Osteocyte (in vitro differentiated cells): ENCODE results near the gene GPR173. TPM values are rescaled to one million over a fixed set of nuclear protein-coding genes. Genes with fewer than 3 reads are reported as not detected.

ENCODE experiments used
- DNase-seq: peaks from one replicate; pipeline ENCODE4 v3.0.0; 2021; ENCODE audit warnings: mixed read lengths; ENCODE audit not compliant: unreplicated experiment; ENCODE audit errors: extremely low spot score
- H3K27ac Mint-ChIP-seq: one replicate; pipeline ENCODE4 v1.8.0; 2021; ENCODE audit warnings: mild to moderate bottlenecking, mixed read lengths; ENCODE audit not compliant: unreplicated experiment
- H3K27me3 Mint-ChIP-seq: one replicate; pipeline ENCODE4 v1.8.0; 2021; ENCODE audit warnings: mixed read lengths; ENCODE audit not compliant: unreplicated experiment
- H3K36me3 Mint-ChIP-seq: one replicate; pipeline ENCODE4 v1.8.0; 2021; ENCODE audit warnings: mixed read lengths; ENCODE audit not compliant: unreplicated experiment
- H3K4me1 Mint-ChIP-seq: one replicate; pipeline ENCODE4 v1.8.0; 2021; ENCODE audit warnings: mixed read lengths; ENCODE audit not compliant: unreplicated experiment
- H3K4me3 Mint-ChIP-seq: one replicate; pipeline ENCODE4 v1.8.0; 2021; ENCODE audit warnings: mild to moderate bottlenecking, moderate library complexity, mixed read lengths; ENCODE audit not compliant: unreplicated experiment
- H3K9me3 Mint-ChIP-seq: one replicate; pipeline ENCODE4 v1.8.0; 2021; ENCODE audit warnings: mixed read lengths; ENCODE audit not compliant: unreplicated experiment
- CTCF ChIP-seq: fragments of 200-600 bp; sonication (generic); IDR thresholded peaks from 2 replicates; pipeline ENCODE4 v1.5.0; 2021; ENCODE audit warnings: antibody characterized with exemption, mild to moderate bottlenecking, moderate library complexity
- total RNA-seq: library from RNA; stranded (reverse); gene quantifications from 2 replicates; pipeline ENCODE4 v1.2.1, GENCODE V29; 2021

Gene GPR173
- total RNA-seq, 1 donor from 2014 or later: 17.3 TPM

- Mint-ChIP-seq H3K9me3 (peaks cover 14% of the 10 kb centered on the region), H3K27me3 (no peaks in the 10 kb centered on the region), H3K4me3 (no peak overlapping the region), H3K4me1 (peaks cover 3% of the 10 kb centered on the region), H3K36me3 (no peaks in the 10 kb centered on the region), H3K27ac (peak overlapping the region; percentile 14)
- TF ChIP-seq CTCF: no peak
- DNase-seq: no peak
Measured at GRCh38 chrX:53116101-53116500, 67.5 kb downstream of the GPR173 start.

DNA sequence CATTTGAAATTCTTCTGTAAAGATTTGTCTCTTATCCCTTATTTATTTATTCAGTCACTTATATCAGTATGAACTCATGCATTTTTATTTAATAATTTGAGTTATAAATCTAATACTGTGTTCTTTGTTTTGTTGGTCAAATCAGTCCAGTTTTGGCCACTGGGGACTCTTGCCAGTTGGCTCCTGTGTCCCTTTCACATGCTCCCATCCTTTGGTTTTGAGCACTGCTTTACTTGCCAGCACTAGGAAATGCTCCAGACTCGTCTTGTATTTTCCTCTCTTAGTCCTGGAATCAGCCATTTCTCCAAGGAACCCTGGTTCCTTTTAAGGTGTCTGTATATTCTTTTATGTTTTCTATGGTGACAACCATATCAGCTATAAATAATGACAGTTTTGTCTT, 73.4 kb downstream of the GPR173 start:
- Mint-ChIP-seq H3K4me3 (no peak overlapping the region), H3K9me3 (peaks cover 13% of the 10 kb centered on the region), H3K27ac (no peak overlapping the region), H3K27me3 (no peaks in the 10 kb centered on the region), H3K36me3 (peaks cover 1% of the 10 kb centered on the region), H3K4me1 (peaks cover 10% of the 10 kb centered on the region)
- no peak for TF ChIP-seq CTCF
- DNase-seq: no peak

- Mint-ChIP-seq H3K27me3 (no peaks in the 10 kb centered on the region), H3K4me3 (no peak overlapping the region), H3K4me1 (peaks cover 10% of the 10 kb centered on the region), H3K27ac (peak overlapping the region; percentile 36), H3K9me3 (peaks cover 17% of the 10 kb centered on the region), H3K36me3 (peaks cover 1% of the 10 kb centered on the region)
- TF ChIP-seq CTCF: no peak
- DNase-seq: no peak
Measured at GRCh38 chrX:53125506-53125905, 76.9 kb downstream of the GPR173 start.

GRCh38 chrX:53126377-53126776, 77.8 kb downstream of the GPR173 start:
- no peak for DNase-seq
- TF ChIP-seq CTCF: no peak
- no peak overlapping the region for H3K27ac Mint-ChIP-seq
- peaks cover 1% of the 10 kb centered on the region for H3K36me3 Mint-ChIP-seq
- no peak overlapping the region for H3K4me3 Mint-ChIP-seq
- peaks cover 17% of the 10 kb centered on the region for H3K9me3 Mint-ChIP-seq
- no peaks in the 10 kb centered on the region for H3K27me3 Mint-ChIP-seq
- H3K4me1 Mint-ChIP-seq: peaks cover 10% of the 10 kb centered on the region

DNA sequence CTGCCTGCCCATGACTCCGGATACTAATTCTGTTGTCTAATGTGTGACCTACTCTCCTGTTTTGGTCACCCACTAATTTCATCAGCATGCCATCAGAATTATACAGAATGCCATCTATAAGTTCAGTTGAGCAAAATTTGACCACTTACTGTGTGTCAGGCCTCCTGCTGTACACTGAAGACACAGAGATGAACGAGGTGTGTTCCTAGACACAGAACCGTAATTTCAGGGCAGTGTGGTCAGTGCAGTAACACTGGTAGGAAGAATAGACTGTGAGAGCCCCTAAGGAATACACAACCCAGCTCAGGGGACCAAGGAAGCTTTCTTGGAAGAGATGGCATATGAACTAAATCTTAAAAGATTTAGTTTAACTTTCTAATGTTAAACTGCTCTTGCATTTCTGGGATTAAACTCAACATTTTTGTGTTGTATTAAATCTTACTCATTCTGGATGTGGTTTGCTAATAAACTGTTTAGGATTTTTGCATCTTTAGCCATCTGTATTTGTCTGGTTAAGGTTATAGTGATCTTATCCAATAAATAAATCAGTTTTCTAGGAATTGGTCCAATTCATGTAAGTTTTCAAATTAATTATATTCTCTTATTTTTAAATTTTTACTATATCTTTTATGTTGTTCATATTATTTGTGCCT, 79.6 kb downstream of the GPR173 start:
- H3K4me1 Mint-ChIP-seq: peaks cover 10% of the 10 kb centered on the region
- no peak for DNase-seq
- H3K4me3 Mint-ChIP-seq: no peak overlapping the region
- H3K36me3 Mint-ChIP-seq: peaks cover 1% of the 10 kb centered on the region
- no peak for TF ChIP-seq CTCF
- no peak overlapping the region for H3K27ac Mint-ChIP-seq
- no peaks in the 10 kb centered on the region for H3K27me3 Mint-ChIP-seq
- peaks cover 17% of the 10 kb centered on the region for H3K9me3 Mint-ChIP-seq

Other genes with a start within 250 kb of the GPR173 start
- gene XAGE5, start 237.5 kb upstream of the GPR173 start, total RNA-seq: not detected in 2 replicates
- not detected in 2 replicates for gene XAGE3, start 180.7 kb upstream of the GPR173 start, total RNA-seq
- gene FAM156B, start 151.5 kb upstream of the GPR173 start, total RNA-seq: 20.7 and 24.6 TPM in 2 replicates
- 23.9 and 27.4 TPM in 2 replicates for gene FAM156A, start 90.3 kb upstream of the GPR173 start, total RNA-seq
- 19.5 and 26.2 TPM in 2 replicates for gene TSPYL2, start 33.6 kb downstream of the GPR173 start, total RNA-seq
- 12.4 and 13.7 TPM in 2 replicates for gene KANTR, start 45.4 kb downstream of the GPR173 start, total RNA-seq
- gene KDM5C, start 176.4 kb downstream of the GPR173 start, total RNA-seq: 87.9 and 88.9 TPM in 2 replicates
- 8.1 and 8.8 TPM in 2 replicates for gene IQSEC2, start 232.8 kb downstream of the GPR173 start, total RNA-seq